OCI-M1 (cell line): ENCODE measurements around the gene RFX3.

Source experiments
- DNase-seq: peaks from one replicate; lab custom pipeline; 2025; lab: John Stamatoyannopoulos, UW

Gene RFX3

GRCh38 chr9:3281399-3281798, 244.4 kb downstream of the RFX3 start:
- DNase-seq = no peak

- no peak for DNase-seq
Measured at GRCh38 chr9:3277200-3277599, 248.6 kb downstream of the RFX3 start.

- no peak for DNase-seq
Measured at GRCh38 chr9:3271581-3271980, 254.2 kb downstream of the RFX3 start.

GRCh38 chr9:3271157-3271556, 254.6 kb downstream of the RFX3 start:
- no peak for DNase-seq

GRCh38 chr9:3268223-3268622, 257.6 kb downstream of the RFX3 start:
- no peak for DNase-seq

GRCh38 chr9:3263698-3264097, 262.1 kb downstream of the RFX3 start:
- DNase-seq = no peak

- DNase-seq = no peak
Measured at GRCh38 chr9:3262826-3263529, 262.8 kb downstream of the RFX3 start.

- peak; percentile 94 for DNase-seq
Measured at GRCh38 chr9:3261484-3261883, 264.3 kb downstream of the RFX3 start.

- DNase-seq = peak; percentile 81
Measured at GRCh38 chr9:3256571-3257330, 269.1 kb downstream of the RFX3 start.

- no peak for DNase-seq
Measured at GRCh38 chr9:3251309-3251708, 274.5 kb downstream of the RFX3 start.

- no peak for DNase-seq
Measured at GRCh38 chr9:3250741-3251140, 275.1 kb downstream of the RFX3 start.

- DNase-seq = no peak
Measured at GRCh38 chr9:3247211-3247610, 278.6 kb downstream of the RFX3 start.

- DNase-seq = no peak
Measured at GRCh38 chr9:3246241-3246640, 279.6 kb downstream of the RFX3 start.

GRCh38 chr9:3244963-3245653, 280.7 kb downstream of the RFX3 start:
- peak; percentile 96 for DNase-seq

GRCh38 chr9:3243683-3244082, 282.1 kb downstream of the RFX3 start:
- peak; percentile 87 for DNase-seq

GRCh38 chr9:3241290-3241689, 284.5 kb downstream of the RFX3 start:
- no peak for DNase-seq

- DNase-seq = peak; percentile 100
Measured at GRCh38 chr9:3240656-3241268, 285.0 kb downstream of the RFX3 start.

GRCh38 chr9:3239240-3239639, 286.6 kb downstream of the RFX3 start:
- no peak for DNase-seq

GRCh38 chr9:3238236-3238635, 287.6 kb downstream of the RFX3 start:
- DNase-seq = no peak

GRCh38 chr9:3237121-3237520, 288.7 kb downstream of the RFX3 start:
- DNase-seq = no peak

GRCh38 chr9:3235497-3235896, 290.3 kb downstream of the RFX3 start:
- DNase-seq = no peak

GRCh38 chr9:3224931-3225330, 300.9 kb downstream of the RFX3 start:
- DNase-seq = no peak

- no peak for DNase-seq
Measured at GRCh38 chr9:3215658-3216057, 310.1 kb downstream of the RFX3 start.
